Epithelial cell of proximal tubule (primary cell): ENCODE measurements around the gene EMILIN1. TPM values are rescaled to one million over a fixed set of nuclear protein-coding genes. Genes with fewer than 3 reads are reported as not detected.

Experiments
- DNase-seq: peaks from one replicate; pipeline ENCODE4 v3.0.0-alpha.2; 2011; ENCODE audit warnings: low read depth
- H3K4me3 ChIP-seq: 2 replicates; pipeline ENCODE4 v1.5.1; 2011; ENCODE audit warnings: low read depth, mild to moderate bottlenecking, low read length
- CTCF ChIP-seq: conservative IDR thresholded peaks from 2 replicates; pipeline ENCODE4 v1.5.1; 2012; ENCODE audit warnings: low read depth, mild to moderate bottlenecking, low read length
- total RNA-seq: library from RNA; depleted of rRNA; stranded (reverse); fragments of >200 nt; gene quantifications from 2 replicates; pipeline ENCODE4 v1.2.3, GENCODE V29; 2015

Gene EMILIN1
- total RNA-seq, 1 donor from 2014 or later: 2.1 TPM

GRCh38 chr2:27049422-27050280 is 28.8 kb upstream of the EMILIN1 start:
- peak overlapping the region; percentile 86 for H3K4me3 ChIP-seq
- DNase-seq: no peak
- TF ChIP-seq CTCF: no peak

- peak; percentile 37 for TF ChIP-seq CTCF
- DNase-seq: no peak
- H3K4me3 ChIP-seq: peak overlapping the region; percentile 86
Observed at GRCh38 chr2:27050281-27050995, 28.0 kb upstream of the EMILIN1 start.

- TF ChIP-seq CTCF: no peak
- peak within 1 kb of the TSS; percentile 86 for H3K4me3 ChIP-seq
- DNase-seq: peak; percentile 88
Observed at GRCh38 chr2:27050996-27051901, 27.2 kb upstream of the EMILIN1 start, which contains the start of gene AGBL5. Gene AGBL5 (plus strand): TSS chr2:27051668. CDS start chr2:27052959, 1,291 bp downstream.

- no peak for DNase-seq
- no peak for TF ChIP-seq CTCF
- H3K4me3 ChIP-seq: peak overlapping the region; percentile 86
Observed at GRCh38 chr2:27051902-27052645, 26.3 kb upstream of the EMILIN1 start.

- no peak overlapping the region for H3K4me3 ChIP-seq
- no peak for DNase-seq
- no peak for TF ChIP-seq CTCF
Observed at GRCh38 chr2:27053321-27053720, 25.1 kb upstream of the EMILIN1 start.

GRCh38 chr2:27053776-27054175 is 24.6 kb upstream of the EMILIN1 start:
- TF ChIP-seq CTCF: no peak
- DNase-seq: no peak
- H3K4me3 ChIP-seq: no peak overlapping the region
